ENCODE measurements around the gene HDAC4.

Gene HDAC4

GRCh38 chr2:239009589-239009961 is 391.2 kb downstream of the HDAC4 start:
- no peak overlapping the region for H3K4me3 ChIP-seq (ENCODE audit: low read depth, low read length)
- H3K9me3 ChIP-seq (ENCODE audit: control insufficient read depth, insufficient read depth, low read depth, low read length): no peaks in the 10 kb centered on the region
- no peak for TF ChIP-seq ZNF292 (tag by site-specific recombination; IDR thresholded peaks at IDR 0.05; ENCODE audit: borderline replicate concordance, low read depth)
- TF ChIP-seq ZNF148 (tag by site-specific recombination; IDR thresholded peaks at IDR 0.05; ENCODE audit: borderline replicate concordance): no peak
- H3K27ac ChIP-seq (ENCODE audit: extremely low read depth, low read depth, low read length): no peak overlapping the region
- CTCF ChIA-PET: no interaction called here
- POLR2A ChIA-PET: no interaction called here
- H3K4me1 ChIP-seq (ENCODE audit: control insufficient read depth, insufficient read depth, low read length): no peaks in the 10 kb centered on the region
- H3K36me3 ChIP-seq (ENCODE audit: control insufficient read depth in 2 of 2, insufficient read depth in 1 of 2, low read length in 2 of 2): no peaks in the 10 kb centered on the region

DNA sequence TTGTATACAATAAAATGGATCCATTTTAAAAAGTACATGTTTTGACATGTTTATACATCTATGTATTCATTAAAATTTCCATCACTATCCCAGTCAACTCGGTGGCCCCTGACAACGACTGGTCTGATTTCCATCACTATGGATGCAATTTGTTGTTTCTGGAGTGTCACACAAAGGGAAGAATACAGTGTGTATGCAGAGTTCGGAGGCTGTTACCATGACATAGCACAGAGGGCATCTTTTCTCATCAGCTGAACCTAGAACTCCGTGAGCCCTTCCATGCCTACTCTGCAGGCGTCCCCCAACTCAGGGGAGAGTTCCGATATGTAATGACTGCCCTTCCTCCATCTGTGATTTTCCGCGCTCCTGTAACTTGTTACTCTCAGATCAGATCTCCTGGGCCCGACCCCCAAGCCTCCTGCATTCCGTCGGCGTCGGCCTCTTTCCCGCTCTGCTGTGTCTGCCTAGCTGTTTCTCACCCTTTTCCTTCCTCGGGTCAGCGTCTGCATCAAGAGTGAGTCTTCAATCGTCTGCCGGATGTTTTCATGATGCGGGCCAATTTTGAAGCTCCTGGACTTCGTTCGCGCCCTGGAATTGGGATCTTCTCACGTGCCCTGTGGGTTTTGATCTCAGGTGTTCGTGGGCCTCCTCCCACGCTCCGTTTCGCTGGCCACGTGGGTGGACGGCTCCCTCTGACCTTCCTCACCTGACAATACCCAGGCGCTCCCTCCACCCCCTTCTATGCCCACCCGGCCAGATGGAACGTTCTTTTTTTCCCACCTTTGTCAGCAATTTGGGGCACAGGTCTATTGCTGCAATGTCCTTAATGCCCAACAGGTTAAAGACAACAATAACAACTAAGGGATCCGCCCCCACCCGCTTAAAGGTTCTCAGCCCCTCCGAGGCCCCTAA is 391.9 kb downstream of the HDAC4 start:
- no peaks in the 10 kb centered on the region for H3K4me1 ChIP-seq (ENCODE audit: control insufficient read depth, insufficient read depth, low read length)
- H3K4me3 ChIP-seq (ENCODE audit: low read depth, low read length): no peak overlapping the region
- no peaks in the 10 kb centered on the region for H3K9me3 ChIP-seq (ENCODE audit: control insufficient read depth, insufficient read depth, low read depth, low read length)
- ChIA-PET CTCF (no interaction called here), POLR2A (no interaction called here)
- H3K27ac ChIP-seq (ENCODE audit: extremely low read depth, low read depth, low read length): no peak overlapping the region
- TF ChIP-seq, protein P1, sequence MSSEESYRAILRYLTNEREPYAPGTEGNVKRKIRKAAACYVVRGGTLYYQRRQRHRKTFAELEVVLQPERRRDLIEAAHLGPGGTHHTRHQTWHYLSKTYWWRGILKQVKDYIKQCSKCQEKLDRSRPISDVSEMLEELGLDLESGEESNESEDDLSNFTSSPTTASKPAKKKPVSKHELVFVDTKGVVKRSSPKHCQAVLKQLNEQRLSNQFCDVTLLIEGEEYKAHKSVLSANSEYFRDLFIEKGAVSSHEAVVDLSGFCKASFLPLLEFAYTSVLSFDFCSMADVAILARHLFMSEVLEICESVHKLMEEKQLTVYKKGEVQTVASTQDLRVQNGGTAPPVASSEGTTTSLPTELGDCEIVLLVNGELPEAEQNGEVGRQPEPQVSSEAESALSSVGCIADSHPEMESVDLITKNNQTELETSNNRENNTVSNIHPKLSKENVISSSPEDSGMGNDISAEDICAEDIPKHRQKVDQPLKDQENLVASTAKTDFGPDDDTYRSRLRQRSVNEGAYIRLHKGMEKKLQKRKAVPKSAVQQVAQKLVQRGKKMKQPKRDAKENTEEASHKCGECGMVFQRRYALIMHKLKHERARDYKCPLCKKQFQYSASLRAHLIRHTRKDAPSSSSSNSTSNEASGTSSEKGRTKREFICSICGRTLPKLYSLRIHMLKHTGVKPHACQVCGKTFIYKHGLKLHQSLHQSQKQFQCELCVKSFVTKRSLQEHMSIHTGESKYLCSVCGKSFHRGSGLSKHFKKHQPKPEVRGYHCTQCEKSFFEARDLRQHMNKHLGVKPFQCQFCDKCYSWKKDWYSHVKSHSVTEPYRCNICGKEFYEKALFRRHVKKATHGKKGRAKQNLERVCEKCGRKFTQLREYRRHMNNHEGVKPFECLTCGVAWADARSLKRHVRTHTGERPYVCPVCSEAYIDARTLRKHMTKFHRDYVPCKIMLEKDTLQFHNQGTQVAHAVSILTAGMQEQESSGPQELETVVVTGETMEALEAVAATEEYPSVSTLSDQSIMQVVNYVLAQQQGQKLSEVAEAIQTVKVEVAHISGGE (tag by site-specific recombination; conservative IDR thresholded peaks at IDR 0.05; ENCODE audit: low read depth): no peak
- H3K36me3 ChIP-seq (ENCODE audit: control insufficient read depth in 2 of 2, insufficient read depth in 1 of 2, low read length in 2 of 2): no peaks in the 10 kb centered on the region

GRCh38 chr2:239008004-239008403 is 392.8 kb downstream of the HDAC4 start:
- ChIA-PET POLR2A (no interaction called here), CTCF (interaction anchor here (0.5 to 0.6 kb wide), 2 partner anchors 536 to 1156 kb away, joined by 3 to 5 read pairs; no protein-coding TSS in a partner anchor)
- no peaks in the 10 kb centered on the region for H3K36me3 ChIP-seq (ENCODE audit: control insufficient read depth in 2 of 2, insufficient read depth in 1 of 2, low read length in 2 of 2)
- no peaks in the 10 kb centered on the region for H3K9me3 ChIP-seq (ENCODE audit: control insufficient read depth, insufficient read depth, low read depth, low read length)
- TF ChIP-seq MEIS1 (CRISPR knock-in tag; IDR thresholded peaks at IDR 0.05; ENCODE audit: borderline replicate concordance) (no peak), ZBTB20 (tag by site-specific recombination; IDR thresholded peaks at IDR 0.05) (no peak), PATZ1 (tag by site-specific recombination; IDR thresholded peaks at IDR 0.05) (no peak), ZFP41 (tag by site-specific recombination; IDR thresholded peaks at IDR 0.05; ENCODE audit: borderline replicate concordance) (no peak), ZNF155 (tag by site-specific recombination; IDR thresholded peaks at IDR 0.05) (no peak), ZNF391 (tag by site-specific recombination; IDR thresholded peaks at IDR 0.05; ENCODE audit: borderline replicate concordance, low read depth) (no peak), YY1 (tag by site-specific recombination; IDR thresholded peaks at IDR 0.05) (no peak), KLF1 (tag by site-specific recombination; IDR thresholded peaks at IDR 0.05) (no peak), RBAK (tag by site-specific recombination; IDR thresholded peaks at IDR 0.05) (no peak)
- H3K4me1 ChIP-seq (ENCODE audit: control insufficient read depth, insufficient read depth, low read length): no peaks in the 10 kb centered on the region
- no peak overlapping the region for H3K4me3 ChIP-seq (ENCODE audit: low read depth, low read length)
- no peak overlapping the region for H3K27ac ChIP-seq (ENCODE audit: extremely low read depth, low read depth, low read length)
